ENCODE results near the gene ANKRD2.

The ANKRD2 gene

DNA sequence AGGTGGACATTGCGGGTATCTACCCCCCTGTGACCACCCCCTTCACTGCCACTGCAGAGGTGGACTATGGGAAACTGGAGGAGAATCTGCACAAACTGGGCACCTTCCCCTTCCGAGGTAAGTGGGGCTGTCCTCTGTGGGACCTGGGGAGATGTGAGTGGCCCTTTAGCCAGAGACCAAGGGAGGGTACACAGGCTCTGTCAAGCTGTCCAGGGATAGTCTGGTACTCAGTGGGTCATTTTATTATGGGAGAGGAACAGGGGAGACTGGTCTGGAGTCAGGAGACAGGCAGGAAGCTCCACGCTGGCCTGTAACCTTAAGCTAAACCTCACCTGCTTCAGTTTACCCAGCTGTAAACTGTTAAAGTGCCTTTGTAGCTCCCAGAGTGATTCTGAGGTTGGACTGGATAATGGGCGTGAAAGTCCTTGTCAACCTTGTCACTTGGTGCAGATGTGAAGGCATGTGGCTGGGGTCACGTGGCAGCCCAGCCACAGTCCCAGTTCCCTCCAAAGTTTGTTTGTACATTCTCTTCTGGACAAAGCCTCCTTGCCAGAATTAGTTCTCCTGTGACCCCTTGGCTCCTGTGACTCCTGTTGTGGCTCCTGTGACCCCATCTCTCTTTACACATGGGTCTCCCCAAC lies 12.3 kb downstream of the ANKRD2 start:
- Histone ChIP-seq H3K9me3 (ENCODE audit: insufficient read depth, low read depth, low read length) (no peaks in the 10 kb centered on the region), H3K27me3 (ENCODE audit: insufficient read depth, low read length) (no peaks in the 10 kb centered on the region), H3K14ac (ENCODE audit: low read length) (no peak overlapping the region), H3K79me1 (ENCODE audit: low read length) (no peaks in the 10 kb centered on the region), H2BK120ac (ENCODE audit: insufficient read depth, low read length, poor library complexity) (no peak overlapping the region), H3K4me2 (ENCODE audit: low read length) (no peak overlapping the region), H2BK12ac (ENCODE audit: low read length) (no peak overlapping the region), H2AFZ (ENCODE audit: insufficient read depth, low read length, poor library complexity) (no peak overlapping the region), H4K8ac (ENCODE audit: low read depth, low read length) (no peak overlapping the region), H3K4me3 (ENCODE audit: low read depth, low read length) (no peak overlapping the region), H2BK5ac (ENCODE audit: low read depth, low read length, poor library complexity) (no peak overlapping the region), H3K36me3 (ENCODE audit: control insufficient read depth in 1 of 2, insufficient read depth in 2 of 2, low read length in 2 of 2) (no peaks in the 10 kb centered on the region), H2AK5ac (ENCODE audit: low read length) (no peak overlapping the region), H3K18ac (ENCODE audit: low read length) (no peak overlapping the region), H3K4me1 (ENCODE audit: control insufficient read depth in 1 of 2, insufficient read depth in 2 of 2, low read length in 2 of 2) (peaks cover 3 to 5% of the 10 kb centered on the region in 2 experiments), H3K9ac (ENCODE audit: low read length) (no peak overlapping the region), H4K12ac (ENCODE audit: low read depth, low read length) (no peak overlapping the region), H3K27ac (ENCODE audit: low read depth, low read length) (no peak overlapping the region), H4K91ac (ENCODE audit: low read depth, low read length) (no peak overlapping the region), H3K4ac (ENCODE audit: low read depth, low read length) (no peak overlapping the region), H3K79me2 (ENCODE audit: control insufficient read depth, insufficient read depth, low read length, poor library complexity) (no peaks in the 10 kb centered on the region), H3K23ac (ENCODE audit: low read length) (no peak overlapping the region)
- no CpG with 5 or more reads among the region's 5 CpGs for WGBS (ENCODE audit: extremely low coverage, insufficient coverage, insufficient read length)
- no peak for DNase-seq

DNA sequence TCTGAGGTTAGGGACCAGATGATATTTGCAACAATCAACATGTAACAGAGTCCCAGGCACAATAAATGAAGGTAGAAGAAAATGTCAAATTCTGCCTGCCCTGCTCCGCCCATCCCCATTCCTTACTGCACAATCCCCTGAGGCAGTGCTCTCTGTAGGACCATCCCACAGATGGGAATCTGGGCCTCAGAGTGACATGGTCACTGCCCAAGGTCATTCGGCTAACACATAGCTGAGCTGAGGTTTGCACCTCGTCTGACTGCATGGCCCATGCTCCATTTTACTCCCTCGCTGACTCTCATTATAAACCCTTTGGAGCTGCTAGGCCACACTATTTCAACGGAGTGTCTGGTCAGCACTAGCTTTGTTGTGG lies 12.8 kb downstream of the ANKRD2 start:
- H3K9me3 ChIP-seq (ENCODE audit: insufficient read depth, low read depth, low read length): peaks cover 3% of the 10 kb centered on the region
- no peak overlapping the region for H3K4ac ChIP-seq (ENCODE audit: low read depth, low read length)
- peak; percentile 34 to 52 for DNase-seq
- H3K4me2 ChIP-seq (ENCODE audit: low read length): no peak overlapping the region
- H2BK5ac ChIP-seq (ENCODE audit: low read depth, low read length, poor library complexity): no peak overlapping the region
- H3K27me3 ChIP-seq (ENCODE audit: insufficient read depth, low read length): no peaks in the 10 kb centered on the region
- H2BK12ac ChIP-seq (ENCODE audit: low read length): no peak overlapping the region
- no peaks in the 10 kb centered on the region for H3K79me2 ChIP-seq (ENCODE audit: control insufficient read depth, insufficient read depth, low read length, poor library complexity)
- no peak overlapping the region for H3K27ac ChIP-seq (ENCODE audit: low read depth, low read length)
- no peaks in the 10 kb centered on the region for H3K79me1 ChIP-seq (ENCODE audit: low read length)
- peaks cover 3 to 5% of the 10 kb centered on the region in 2 experiments for H3K4me1 ChIP-seq (ENCODE audit: control insufficient read depth in 1 of 2, insufficient read depth in 2 of 2, low read length in 2 of 2)
- H2AK5ac ChIP-seq (ENCODE audit: low read length): no peak overlapping the region
- no peak overlapping the region for H3K18ac ChIP-seq (ENCODE audit: low read length)
- no peaks in the 10 kb centered on the region for H3K36me3 ChIP-seq (ENCODE audit: control insufficient read depth in 1 of 2, insufficient read depth in 2 of 2, low read length in 2 of 2)
- no peak overlapping the region for H3K9ac ChIP-seq (ENCODE audit: low read length)
- H2BK120ac ChIP-seq (ENCODE audit: insufficient read depth, low read length, poor library complexity): no peak overlapping the region
- no peak overlapping the region for H4K91ac ChIP-seq (ENCODE audit: low read depth, low read length)
- H3K14ac ChIP-seq (ENCODE audit: low read length): no peak overlapping the region
- no peak overlapping the region for H3K23ac ChIP-seq (ENCODE audit: low read length)
- no peak overlapping the region for H2AFZ ChIP-seq (ENCODE audit: insufficient read depth, low read length, poor library complexity)
- no CpG with 5 or more reads among the region's 5 CpGs for WGBS (ENCODE audit: extremely low coverage, insufficient coverage, insufficient read length)
- H4K12ac ChIP-seq (ENCODE audit: low read depth, low read length): no peak overlapping the region
- H3K4me3 ChIP-seq (ENCODE audit: low read depth, low read length): no peak overlapping the region
- no peak overlapping the region for H4K8ac ChIP-seq (ENCODE audit: low read depth, low read length)

DNA sequence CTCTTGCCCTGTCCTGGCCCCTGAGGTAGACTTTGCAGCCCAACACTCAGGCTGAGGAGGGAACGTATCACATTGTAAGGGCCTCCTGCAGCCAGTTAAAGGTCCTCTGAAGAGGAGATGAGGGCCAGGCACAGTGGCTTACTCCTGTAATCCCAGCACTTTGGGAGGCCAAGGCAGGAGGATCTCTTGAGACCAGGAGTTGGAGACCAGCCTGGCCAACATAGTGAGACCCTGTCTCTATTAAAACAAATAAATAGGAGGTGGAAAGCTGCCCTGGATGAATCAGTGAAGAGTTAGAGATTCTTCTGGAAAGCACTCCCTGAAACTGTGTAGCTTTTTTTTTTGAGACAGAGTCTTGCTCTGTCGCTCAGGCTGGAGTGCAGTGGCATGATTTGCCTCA lies 14.6 kb downstream of the ANKRD2 start:
- Histone ChIP-seq H2AK5ac (ENCODE audit: low read length) (no peak overlapping the region), H2BK5ac (ENCODE audit: low read depth, low read length, poor library complexity) (no peak overlapping the region), H3K4me1 (ENCODE audit: control insufficient read depth in 1 of 2, insufficient read depth in 2 of 2, low read length in 2 of 2) (peaks cover 3 to 5% of the 10 kb centered on the region in 2 experiments), H3K4me2 (ENCODE audit: low read length) (no peak overlapping the region), H3K36me3 (ENCODE audit: control insufficient read depth in 1 of 2, insufficient read depth in 2 of 2, low read length in 2 of 2) (no peaks in the 10 kb centered on the region), H3K4me3 (ENCODE audit: low read depth, low read length) (no peak overlapping the region), H3K9me3 (ENCODE audit: insufficient read depth, low read depth, low read length) (peaks cover 3% of the 10 kb centered on the region), H3K27ac (ENCODE audit: low read depth, low read length) (no peak overlapping the region), H3K4ac (ENCODE audit: low read depth, low read length) (no peak overlapping the region), H4K91ac (ENCODE audit: low read depth, low read length) (no peak overlapping the region), H4K8ac (ENCODE audit: low read depth, low read length) (no peak overlapping the region), H3K9ac (ENCODE audit: low read length) (no peak overlapping the region), H2BK120ac (ENCODE audit: insufficient read depth, low read length, poor library complexity) (no peak overlapping the region), H3K23ac (ENCODE audit: low read length) (no peak overlapping the region), H3K27me3 (ENCODE audit: insufficient read depth, low read length) (no peaks in the 10 kb centered on the region), H3K79me1 (ENCODE audit: low read length) (no peaks in the 10 kb centered on the region), H2AFZ (ENCODE audit: insufficient read depth, low read length, poor library complexity) (no peak overlapping the region), H3K18ac (ENCODE audit: low read length) (no peak overlapping the region), H4K12ac (ENCODE audit: low read depth, low read length) (no peak overlapping the region), H2BK12ac (ENCODE audit: low read length) (no peak overlapping the region), H3K14ac (ENCODE audit: low read length) (no peak overlapping the region), H3K79me2 (ENCODE audit: control insufficient read depth, insufficient read depth, low read length, poor library complexity) (no peaks in the 10 kb centered on the region)
- no peak for DNase-seq
- WGBS (ENCODE audit: extremely low coverage, insufficient coverage, insufficient read length): no CpG with 5 or more reads among the region's 2 CpGs

DNA sequence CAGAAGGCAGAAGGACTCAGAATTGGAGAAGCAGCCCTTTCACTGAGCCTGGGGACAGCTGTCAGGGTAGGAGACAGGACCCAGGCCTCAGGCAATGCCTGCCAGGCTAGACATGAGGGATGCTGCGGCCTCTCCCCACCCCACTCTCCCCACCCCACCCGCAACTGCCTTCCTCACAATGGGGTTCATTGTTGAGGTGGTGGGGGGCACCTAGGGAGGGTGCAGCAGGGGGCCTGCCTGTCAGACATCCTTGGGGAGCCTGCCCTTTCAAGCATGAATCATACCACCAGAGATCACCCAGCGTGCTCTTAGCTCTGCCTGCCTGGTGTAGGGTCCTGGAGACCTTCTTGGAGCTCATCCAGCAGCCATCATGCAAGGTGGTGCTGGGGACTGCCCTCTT lies 16.9 kb downstream of the ANKRD2 start, which contains the start of gene C10orf62:
C10orf62 (plus strand) TSS at position 243 of the 400 bp plus-strand sequence. CDS start 177 bp downstream, outside the sequence.
- Histone ChIP-seq H3K23ac (ENCODE audit: low read length) (no peak within 1 kb of the TSS), H2AFZ (ENCODE audit: insufficient read depth, low read length, poor library complexity) (no peak within 1 kb of the TSS), H3K18ac (ENCODE audit: low read length) (no peak within 1 kb of the TSS), H3K79me2 (ENCODE audit: control insufficient read depth, insufficient read depth, low read length, poor library complexity) (no peaks in the 10 kb centered on the region), H3K4ac (ENCODE audit: low read depth, low read length) (no peak within 1 kb of the TSS), H4K91ac (ENCODE audit: low read depth, low read length) (no peak within 1 kb of the TSS), H3K9ac (ENCODE audit: low read length) (no peak within 1 kb of the TSS), H3K4me3 (ENCODE audit: low read depth, low read length) (no peak within 1 kb of the TSS), H3K4me2 (ENCODE audit: low read length) (no peak within 1 kb of the TSS), H2AK5ac (ENCODE audit: low read length) (no peak within 1 kb of the TSS), H2BK5ac (ENCODE audit: low read depth, low read length, poor library complexity) (no peak within 1 kb of the TSS), H3K27me3 (ENCODE audit: insufficient read depth, low read length) (no peaks in the 10 kb centered on the region), H3K9me3 (ENCODE audit: insufficient read depth, low read depth, low read length) (peaks cover 3% of the 10 kb centered on the region), H3K4me1 (ENCODE audit: control insufficient read depth in 1 of 2, insufficient read depth in 2 of 2, low read length in 2 of 2) (peaks cover 3 to 5% of the 10 kb centered on the region in 2 experiments), H3K14ac (ENCODE audit: low read length) (no peak within 1 kb of the TSS), H4K12ac (ENCODE audit: low read depth, low read length) (no peak within 1 kb of the TSS), H2BK120ac (ENCODE audit: insufficient read depth, low read length, poor library complexity) (no peak within 1 kb of the TSS), H3K27ac (ENCODE audit: low read depth, low read length) (no peak within 1 kb of the TSS), H4K8ac (ENCODE audit: low read depth, low read length) (no peak within 1 kb of the TSS), H2BK12ac (ENCODE audit: low read length) (no peak within 1 kb of the TSS), H3K79me1 (ENCODE audit: low read length) (no peaks in the 10 kb centered on the region), H3K36me3 (ENCODE audit: control insufficient read depth in 1 of 2, insufficient read depth in 2 of 2, low read length in 2 of 2) (no peaks in the 10 kb centered on the region)
- no peak for DNase-seq
- no CpG with 5 or more reads among the region's 3 CpGs for WGBS (ENCODE audit: extremely low coverage, insufficient coverage, insufficient read length)

Data from trophoblast cell (in vitro differentiated cells and primary cell).